HuH-7.5 (cell line): Measurements from ENCODE around the gene CDK1.

Experiments used
- DNase-seq: peaks from one replicate; pipeline ENCODE4 v3.0.0; 2011; ENCODE audit warnings: low spot score

Gene CDK1

GRCh38 chr10:60778214-60778970 lies at the start of gene CDK1:
CDK1 (plus strand) TSS chr10:60778478; CDS start chr10:60780166, 1,688 bp downstream.
- DNase-seq = peak; percentile 80

- no peak for DNase-seq
These were observed 49.2 kb upstream of the CDK1 start for GRCh38 chr10:60729106-60729505.

GRCh38 chr10:60731134-60731885 lies 47.0 kb upstream of the CDK1 start:
- DNase-seq = no peak

DNA sequence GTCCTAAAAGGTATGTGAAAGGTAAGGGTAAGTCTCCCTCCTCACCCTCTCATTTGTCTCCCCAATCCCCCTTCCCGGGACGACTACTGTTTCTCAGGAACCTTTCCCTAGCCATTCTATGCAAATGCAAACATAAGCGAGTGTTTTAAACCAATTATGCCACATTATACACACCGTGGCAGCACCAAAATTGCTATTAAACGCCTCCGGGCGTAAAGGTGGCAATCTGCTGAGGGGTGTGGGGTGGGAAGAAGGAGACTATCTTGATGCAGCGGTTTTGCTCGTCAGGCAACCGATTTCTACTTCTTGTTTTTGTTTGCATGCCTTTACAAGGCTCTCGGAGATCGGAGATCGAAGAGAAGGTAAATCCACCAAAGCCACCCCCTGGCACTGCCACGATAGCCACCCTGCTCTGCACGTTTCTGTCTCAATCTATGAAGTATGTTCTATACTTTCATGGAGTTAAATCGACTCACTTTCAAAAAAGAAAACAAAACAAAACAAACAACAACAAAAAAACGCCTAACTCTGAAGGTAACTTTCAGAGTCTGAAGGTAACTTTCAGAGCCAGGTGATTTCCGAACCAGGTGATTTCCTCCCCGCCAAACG lies 46.0 kb upstream of the CDK1 start:
- DNase-seq = no peak

GRCh38 chr10:60732807-60733516 lies 45.3 kb upstream of the CDK1 start:
- no peak for DNase-seq

- peak; percentile 48 for DNase-seq
These were observed 44.8 kb upstream of the CDK1 start for GRCh38 chr10:60733517-60733822.

- no peak for DNase-seq
These were observed 44.5 kb upstream of the CDK1 start for GRCh38 chr10:60733826-60734225.

DNA sequence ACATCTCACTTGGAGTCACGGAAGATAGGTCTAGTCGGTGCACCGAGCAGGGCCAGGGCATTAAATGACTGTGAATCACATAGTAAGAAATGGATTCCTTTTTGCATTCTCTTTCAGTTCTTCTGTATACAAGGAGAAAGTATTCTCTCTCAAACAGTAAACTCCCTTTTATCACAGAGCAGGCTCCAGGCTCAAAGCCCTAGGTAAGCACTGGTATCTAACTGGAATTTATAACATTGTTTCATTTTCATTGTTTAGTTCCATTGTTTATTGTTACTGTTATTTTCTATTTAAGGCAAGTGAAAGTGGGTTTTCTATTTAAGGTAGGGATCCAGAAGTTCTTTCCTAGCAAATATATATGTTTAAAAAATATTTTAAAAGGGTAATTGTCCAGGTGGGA lies 44.1 kb upstream of the CDK1 start:
- DNase-seq = no peak

DNA sequence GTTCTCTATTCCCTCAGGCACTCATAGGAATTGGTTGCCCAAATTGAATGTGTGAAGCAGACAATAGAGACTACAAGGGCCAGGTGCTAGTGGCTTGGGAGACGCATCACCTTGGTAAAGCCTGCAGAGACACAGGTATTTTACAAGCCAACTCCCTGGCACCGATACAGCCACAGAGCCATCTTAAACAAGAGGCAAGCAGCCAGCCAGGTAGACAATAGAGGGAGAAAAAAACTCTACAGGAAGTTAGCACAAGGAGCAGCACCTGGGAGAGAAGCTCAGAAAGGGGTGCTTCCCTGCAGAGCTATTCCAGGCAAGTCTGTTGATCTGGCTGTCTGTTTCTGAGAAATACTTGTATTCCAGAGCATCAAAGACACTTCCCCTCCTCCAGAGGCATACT lies 43.0 kb upstream of the CDK1 start:
- DNase-seq = no peak

DNA sequence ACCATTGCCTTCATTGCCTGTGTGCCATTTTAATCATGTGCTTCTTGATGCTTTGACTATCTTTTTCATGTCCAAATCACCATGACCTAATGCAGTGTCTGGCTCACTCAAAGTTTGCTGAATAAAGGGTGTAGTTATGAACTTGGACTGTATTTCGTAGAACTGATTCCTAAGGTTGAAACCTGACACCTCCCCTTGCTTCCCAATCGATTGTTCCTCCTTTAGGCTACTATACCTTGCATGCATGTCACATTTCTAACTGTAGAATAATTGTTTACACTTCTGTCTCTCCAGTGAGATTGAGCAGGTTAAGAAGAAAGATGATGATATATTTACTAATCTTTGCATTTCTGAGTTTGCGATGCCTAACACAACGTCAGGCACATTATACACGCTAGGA lies 41.0 kb upstream of the CDK1 start:
- no peak for DNase-seq

GRCh38 chr10:60739558-60739957 lies 38.7 kb upstream of the CDK1 start:
- DNase-seq = no peak

GRCh38 chr10:60742512-60742911 lies 35.8 kb upstream of the CDK1 start:
- no peak for DNase-seq

DNA sequence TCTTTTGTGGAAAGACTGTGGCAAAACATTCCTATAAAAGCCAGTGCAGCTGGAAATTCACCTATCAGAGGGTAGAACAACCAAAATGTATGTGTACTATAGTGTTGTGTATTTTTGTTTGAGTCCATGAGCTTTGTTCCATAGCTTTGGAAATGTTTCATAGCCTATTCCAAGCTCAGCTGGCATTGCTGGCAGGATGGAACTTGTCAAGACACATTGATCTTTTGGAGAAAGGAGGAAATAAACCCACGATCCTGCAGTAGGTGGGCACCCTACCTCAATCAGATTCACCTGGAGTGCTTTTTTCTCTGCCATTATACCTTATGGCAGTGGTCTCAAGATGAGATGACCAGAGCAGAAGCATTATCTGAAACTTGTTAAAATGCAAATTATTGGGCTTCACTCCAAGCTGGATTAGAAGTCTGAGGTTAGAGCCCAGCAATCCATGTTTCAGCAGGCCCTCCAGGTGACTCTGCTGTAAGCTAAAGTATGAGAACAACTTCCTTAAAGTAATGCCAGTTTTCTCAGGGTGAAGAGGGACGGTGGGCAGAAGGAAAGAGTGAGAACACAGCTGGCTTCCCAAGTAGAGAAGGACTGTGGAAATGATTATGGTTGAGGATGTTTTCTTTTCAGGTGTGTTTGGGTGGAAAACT lies 30.3 kb upstream of the CDK1 start:
- DNase-seq = no peak

DNA sequence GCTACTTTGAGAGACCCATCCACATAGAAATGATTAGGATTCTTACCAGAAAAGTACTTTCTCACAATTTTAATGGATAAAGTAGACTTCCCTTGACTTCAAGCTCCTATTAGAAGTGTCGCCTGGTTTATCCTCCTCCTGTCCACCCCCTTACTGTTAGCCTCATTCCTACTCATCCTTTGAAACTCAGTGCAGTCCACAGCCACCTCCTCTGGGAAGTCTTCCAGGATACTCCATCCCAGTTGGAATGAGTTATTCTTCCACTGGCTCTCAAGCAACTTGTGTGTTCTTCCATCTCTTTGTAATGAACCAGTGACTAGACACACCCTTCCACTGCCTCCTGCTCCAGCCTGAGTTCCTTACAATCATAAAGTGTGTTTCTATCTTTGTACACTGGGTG lies 25.1 kb upstream of the CDK1 start:
- DNase-seq = no peak

GRCh38 chr10:60753817-60754216 lies 24.5 kb upstream of the CDK1 start:
- DNase-seq = no peak

DNA sequence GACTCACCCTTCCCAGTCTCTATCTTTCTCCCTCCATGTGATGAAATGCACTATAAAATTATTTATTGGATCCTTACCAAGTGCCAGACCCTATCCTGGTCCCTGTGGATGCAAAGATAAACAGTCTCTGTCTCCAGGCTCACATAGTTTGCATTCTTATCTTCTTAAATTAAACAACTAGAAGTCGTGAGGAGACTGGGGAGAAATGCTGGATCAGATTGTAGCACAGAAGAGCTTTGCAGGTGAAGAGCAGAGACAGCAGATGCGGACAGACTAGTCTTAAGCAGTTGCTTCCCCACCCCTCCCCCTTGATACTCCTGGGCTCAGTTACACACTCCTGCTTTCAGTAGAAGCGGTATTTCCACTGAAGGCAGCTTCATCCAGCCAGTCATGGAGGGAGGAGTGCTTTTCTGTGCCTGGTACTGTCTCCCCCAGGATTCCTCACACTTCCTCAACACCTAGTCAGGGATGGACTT lies 20.8 kb upstream of the CDK1 start:
- no peak for DNase-seq

- DNase-seq = no peak
These were observed 19.1 kb upstream of the CDK1 start for GRCh38 chr10:60759181-60759580.

- DNase-seq = no peak
These were observed 17.5 kb upstream of the CDK1 start for GRCh38 chr10:60760711-60761210.

GRCh38 chr10:60762554-60762953 lies 15.7 kb upstream of the CDK1 start:
- DNase-seq = no peak

- no peak for DNase-seq
These were observed 10.9 kb upstream of the CDK1 start for GRCh38 chr10:60767424-60767823.

- DNase-seq = no peak
These were observed 8.9 kb upstream of the CDK1 start for GRCh38 chr10:60769406-60769805.

- DNase-seq = no peak
These were observed 523 bp upstream of the CDK1 start for GRCh38 chr10:60777696-60778213.
